Ishikawa (cell line): ENCODE results near the gene SYNC.

ENCODE experiments used
- CEBPB ChIP-seq: IDR thresholded peaks from 2 replicates; pipeline ENCODE4 v1.6.1; 2012
- CREB1 ChIP-seq: IDR thresholded peaks from 2 replicates; pipeline ENCODE4 v1.6.1; 2012; ENCODE audit warnings: low read depth
- EGR1 ChIP-seq: IDR thresholded peaks from 2 replicates; pipeline ENCODE4 v1.6.1; 2012
- EP300 ChIP-seq: IDR thresholded peaks from 2 replicates; pipeline ENCODE4 v1.6.1; 2012; ENCODE audit warnings: borderline replicate concordance
- FOXM1 ChIP-seq: IDR thresholded peaks from 2 replicates; pipeline ENCODE4 v1.6.1; 2012; ENCODE audit warnings: low read depth, borderline replicate concordance
- MAX ChIP-seq: IDR thresholded peaks from 2 replicates; pipeline ENCODE4 v1.6.1; 2012
- NFIC ChIP-seq: IDR thresholded peaks from 2 replicates; pipeline ENCODE4 v1.6.1; 2012
- RAD21 ChIP-seq: IDR thresholded peaks from 2 replicates; pipeline ENCODE4 v1.6.1; 2012; ENCODE audit warnings: low read depth
- REST ChIP-seq: IDR thresholded peaks from 2 replicates; pipeline ENCODE4 v1.6.1; 2012; ENCODE audit warnings: low read depth, mild to moderate bottlenecking
- TAF1 ChIP-seq: IDR thresholded peaks from 2 replicates; pipeline ENCODE4 v1.6.1; 2012; ENCODE audit warnings: low read depth, mild to moderate bottlenecking
- TEAD4 ChIP-seq: IDR thresholded peaks from 2 replicates; pipeline ENCODE4 v1.6.1; 2012
- YY1 ChIP-seq: IDR thresholded peaks from 2 replicates; pipeline ENCODE4 v1.6.1; 2012; ENCODE audit warnings: low read depth
- ZBTB7A ChIP-seq: IDR thresholded peaks from 2 replicates; pipeline ENCODE4 v1.6.1; 2012; ENCODE audit warnings: low read depth

GRCh38 chr1:32644426-32644825 lies 58.1 kb downstream of the SYNC start:
- no peak for TF ChIP-seq EGR1
- TF ChIP-seq CEBPB: no peak
- TF ChIP-seq RAD21: no peak
- no peak for TF ChIP-seq MAX
- TF ChIP-seq YY1: no peak
- no peak for TF ChIP-seq REST
- TF ChIP-seq TEAD4: no peak
- no peak for TF ChIP-seq FOXM1
- TF ChIP-seq ZBTB7A: no peak
- no peak for TF ChIP-seq EP300
- TF ChIP-seq TAF1: no peak
- TF ChIP-seq CREB1: no peak
- TF ChIP-seq NFIC: no peak
